ENCODE results near the gene NME4.
"Not testable (repeated sequence)": the region's sequence is repeated elsewhere in the genome, so short reads cannot be mapped to it uniquely, and the experiment has no call there.

The NME4 gene

DNA sequence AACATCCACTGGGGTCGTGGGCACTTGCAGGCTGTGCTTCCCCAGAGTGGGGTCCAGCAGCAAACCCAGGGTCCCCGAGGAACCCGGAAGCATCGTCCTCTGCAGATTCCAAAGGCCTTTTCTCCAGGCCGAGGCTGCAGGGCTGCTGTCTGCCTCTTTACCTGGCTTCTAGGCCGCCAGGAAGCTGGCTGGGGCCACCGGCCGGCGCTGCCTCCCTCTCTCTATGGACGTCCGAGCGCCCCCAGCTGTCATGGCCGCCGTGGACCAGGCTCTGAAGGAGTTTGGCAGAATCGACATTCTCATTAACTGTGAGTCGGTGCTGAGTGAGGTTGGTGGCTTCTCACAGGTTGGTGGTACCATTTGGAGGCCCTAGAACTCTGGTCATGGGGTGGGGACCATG lies 10.3 kb downstream of the NME4 start:
- H3K4me3 Mint-ChIP-seq: no peak overlapping the region
- H3K4me1 Mint-ChIP-seq: no peaks in the 10 kb centered on the region
- H3K9me3 Mint-ChIP-seq: no peaks in the 10 kb centered on the region
- H3K27me3 Mint-ChIP-seq (ENCODE audit: low read depth): no peaks in the 10 kb centered on the region
- no peak for TF ChIP-seq CTCF (IDR thresholded peaks at IDR 0.05; ENCODE audit: unreplicated experiment in 3 of 3)
- H3K36me3 Mint-ChIP-seq (ENCODE audit: low read depth): peaks cover 7% of the 10 kb centered on the region
- H3K27ac Mint-ChIP-seq: no peak overlapping the region

GRCh38 chr16:410516-411178 lies 13.6 kb downstream of the NME4 start:
- no peak for TF ChIP-seq CTCF (IDR thresholded peaks at IDR 0.05; ENCODE audit: unreplicated experiment in 3 of 3)
- H3K27ac Mint-ChIP-seq: no peak overlapping the region
- peaks cover 7% of the 10 kb centered on the region for H3K36me3 Mint-ChIP-seq (ENCODE audit: low read depth)
- no peaks in the 10 kb centered on the region for H3K4me1 Mint-ChIP-seq
- H3K27me3 Mint-ChIP-seq (ENCODE audit: low read depth): no peaks in the 10 kb centered on the region
- no peaks in the 10 kb centered on the region for H3K9me3 Mint-ChIP-seq
- H3K4me3 Mint-ChIP-seq: no peak overlapping the region

- H3K27ac Mint-ChIP-seq: no peak overlapping the region
- no peaks in the 10 kb centered on the region for H3K4me1 Mint-ChIP-seq
- H3K36me3 Mint-ChIP-seq (ENCODE audit: low read depth): peaks cover 7% of the 10 kb centered on the region
Measured at GRCh38 chr16:411576-412265, 14.7 kb downstream of the NME4 start.

DNA sequence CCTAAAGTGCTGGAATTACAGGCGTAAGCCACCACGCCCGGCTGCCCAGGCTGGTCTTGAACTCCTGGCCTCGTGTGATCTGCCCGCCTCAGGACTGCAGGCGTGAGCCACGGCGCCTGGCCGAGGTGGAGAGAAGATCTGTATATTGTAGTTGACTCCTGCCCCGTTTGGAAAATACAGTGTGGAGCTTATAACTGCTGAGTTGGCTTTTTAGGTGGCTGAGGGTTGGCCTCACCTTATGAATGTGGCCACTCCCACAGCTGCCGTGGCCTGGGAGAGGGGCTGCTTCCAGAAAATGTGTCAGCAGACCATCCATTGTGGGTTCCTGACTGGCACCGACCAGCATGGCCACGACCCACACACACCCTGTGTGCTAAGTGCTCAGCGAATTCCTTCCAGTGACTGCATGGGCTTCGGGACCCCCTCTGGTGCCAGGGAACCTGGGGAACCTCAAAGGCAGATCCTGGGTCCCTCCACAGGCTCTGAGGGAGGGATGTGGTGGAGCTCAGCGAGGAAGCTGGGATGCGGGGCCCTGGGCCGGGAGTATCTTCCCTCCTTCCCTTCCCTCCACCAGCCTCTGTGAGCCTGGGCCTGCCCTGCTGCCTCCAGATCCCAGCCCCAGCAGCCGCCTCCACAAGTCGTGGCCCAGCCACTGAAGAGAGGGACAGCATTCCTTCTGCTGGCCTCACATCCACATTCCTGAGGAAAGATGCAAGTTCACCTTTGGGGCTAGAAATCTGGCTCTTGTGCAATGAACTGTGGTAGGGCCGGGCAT lies 17.6 kb downstream of the NME4 start:
- H3K4me3 Mint-ChIP-seq: no peak overlapping the region
- H3K27me3 Mint-ChIP-seq (ENCODE audit: low read depth): peaks cover 4% of the 10 kb centered on the region
- H3K9me3 Mint-ChIP-seq: no peaks in the 10 kb centered on the region
- H3K36me3 Mint-ChIP-seq (ENCODE audit: low read depth): peaks cover 2% of the 10 kb centered on the region
- peak overlapping the region in 2 of 3 experiments; percentile 39 to 94 for H3K27ac Mint-ChIP-seq
- no peaks in the 10 kb centered on the region for H3K4me1 Mint-ChIP-seq
- no peak for TF ChIP-seq CTCF (IDR thresholded peaks at IDR 0.05; ENCODE audit: unreplicated experiment in 3 of 3)

More at GRCh38 chr16:411576-412265, 14.7 kb downstream of the NME4 start:
- H3K4me3 Mint-ChIP-seq: no peak overlapping the region
- no peak for TF ChIP-seq CTCF (IDR thresholded peaks at IDR 0.05; ENCODE audit: unreplicated experiment in 3 of 3)
- no peaks in the 10 kb centered on the region for H3K9me3 Mint-ChIP-seq
- H3K27me3 Mint-ChIP-seq (ENCODE audit: low read depth): no peaks in the 10 kb centered on the region

- H3K27me3 Mint-ChIP-seq (ENCODE audit: low read depth); H3K9me3 Mint-ChIP-seq; H3K27ac Mint-ChIP-seq; H3K4me1 Mint-ChIP-seq; H3K36me3 Mint-ChIP-seq (ENCODE audit: low read depth); H3K4me3 Mint-ChIP-seq: not testable (repeated sequence)
Measured at GRCh38 chr16:415170-415498, 18.1 kb downstream of the NME4 start.

DNA sequence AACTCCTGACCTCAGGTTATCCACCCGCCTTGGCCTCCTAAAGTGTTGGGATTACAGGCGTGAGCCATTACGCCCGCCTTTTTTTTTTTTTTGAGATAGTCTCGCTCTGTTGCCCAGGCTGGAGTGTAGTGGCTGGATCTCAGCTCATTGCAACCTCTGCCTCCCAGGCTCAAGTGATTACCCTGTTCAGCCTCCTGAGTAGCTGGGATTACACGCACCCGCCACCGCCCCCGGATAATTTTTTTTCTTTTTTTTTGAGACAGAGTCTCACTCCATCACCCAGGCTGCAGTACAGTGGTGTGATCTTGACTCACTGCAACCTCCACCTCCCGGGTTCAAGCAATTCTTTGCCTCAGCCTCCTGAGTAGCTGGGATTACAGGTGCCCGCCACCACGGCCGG lies 25.2 kb downstream of the NME4 start:
- Mint-ChIP-seq H3K27me3 (ENCODE audit: low read depth) (peaks cover 24% of the 10 kb centered on the region), H3K4me1 (peaks cover 16% of the 10 kb centered on the region)
- H3K27ac Mint-ChIP-seq; H3K9me3 Mint-ChIP-seq; H3K36me3 Mint-ChIP-seq (ENCODE audit: low read depth); H3K4me3 Mint-ChIP-seq: not testable (repeated sequence)
